Keratinocyte (primary cell): ENCODE results near the gene HBD. TPM values are rescaled to one million over a fixed set of nuclear protein-coding genes. Genes with fewer than 3 reads are reported as not detected.

Experiments used
- DNase-seq: peaks from one replicate; pipeline ENCODE4 v3.0.0-alpha.2; 2011; ENCODE audit warnings: low read depth, missing footprints, low spot score
- FAIRE-seq: peaks from 2 replicates; lab custom pipeline; 2011; peaks lifted over from hg19 to GRCh38; lab: Jason Lieb, UNC
- H2AFZ ChIP-seq: 2 replicates; pipeline ENCODE4 v1.6.0; 2012; ENCODE audit warnings: low read length, control low read depth, inconsistent platforms; ENCODE audit not compliant: control insufficient read depth
- H3K27ac ChIP-seq: 2 replicates; pipeline ENCODE4 v1.5.1; 2011; ENCODE audit warnings: low read length; ENCODE audit not compliant: control insufficient read depth, insufficient read depth
- H3K27me3 ChIP-seq: 3 replicates; pipeline ENCODE4 v1.6.0; 2011; ENCODE audit warnings: low read length; ENCODE audit not compliant: control insufficient read depth, insufficient read depth; ENCODE audit errors: extremely low read depth
- H3K36me3 ChIP-seq, 2 experiments: 2 replicates in 1 of 2; 3 replicates in 1 of 2; pipeline ENCODE4 v1.5.1; 2011; ENCODE audit warnings: low read length in 2 of 2, mild to moderate bottlenecking in 1 of 2; ENCODE audit not compliant: control insufficient read depth in 2 of 2, insufficient read depth in 2 of 2; ENCODE audit errors: extremely low read depth in 1 of 2
- H3K4me1 ChIP-seq: 3 replicates; pipeline ENCODE4 v1.5.1; 2011; ENCODE audit warnings: low read length; ENCODE audit not compliant: control insufficient read depth, insufficient read depth; ENCODE audit errors: extremely low read depth
- H3K4me2 ChIP-seq: 3 replicates; pipeline ENCODE4 v1.6.0; 2011; ENCODE audit warnings: low read depth, low read length; ENCODE audit not compliant: control insufficient read depth, insufficient read depth; ENCODE audit errors: extremely low read depth
- H3K4me3 ChIP-seq, 3 experiments: fragments of 200-600 bp in 1 of 3; sonication (generic) in 1 of 3; 2 replicates in 2 of 3; 3 replicates in 1 of 3; pipeline ENCODE4 v1.5.1; 2011 to 2016; ENCODE audit warnings: low read length in 3 of 3, mild to moderate bottlenecking in 3 of 3, control low read depth in 2 of 3, inconsistent platforms in 1 of 3, low read depth in 1 of 3, mixed read lengths in 1 of 3, mixed run types in 1 of 3, moderate library complexity in 1 of 3; ENCODE audit not compliant: control insufficient read depth in 2 of 3, insufficient read depth in 2 of 3; ENCODE audit errors: extremely low read depth in 1 of 3
- H3K79me2 ChIP-seq: 2 replicates; pipeline ENCODE4 v1.6.0; 2012; ENCODE audit warnings: low read length; ENCODE audit not compliant: control insufficient read depth, insufficient read depth
- H3K9ac ChIP-seq: 3 replicates; pipeline ENCODE4 v1.6.0; 2011; ENCODE audit warnings: low read length; ENCODE audit not compliant: control insufficient read depth, insufficient read depth; ENCODE audit errors: extremely low read depth
- H3K9me1 ChIP-seq: 3 replicates; pipeline ENCODE4 v1.6.0; 2011; ENCODE audit warnings: low read length; ENCODE audit not compliant: control insufficient read depth, insufficient read depth; ENCODE audit errors: extremely low read depth
- H3K9me3 ChIP-seq: 2 replicates; pipeline ENCODE4 v1.5.1; 2012; ENCODE audit warnings: low read depth, low read length; ENCODE audit not compliant: control insufficient read depth
- H4K20me1 ChIP-seq: 3 replicates; pipeline ENCODE4 v1.6.0; 2011; ENCODE audit warnings: low read length; ENCODE audit not compliant: control insufficient read depth, insufficient read depth; ENCODE audit errors: extremely low read depth
- CTCF ChIP-seq, 3 experiments: IDR thresholded peaks in 1 of 3; conservative IDR thresholded peaks in 1 of 3; optimal IDR thresholded peaks in 1 of 3; 2 replicates in 2 of 3; 3 replicates in 1 of 3; pipeline versions ENCODE3 to v1.5.1; 2011; ENCODE audit warnings: low read length in 3 of 3, mild to moderate bottlenecking in 3 of 3, moderate library complexity in 2 of 3, control low read depth in 1 of 3, inconsistent platforms in 1 of 3; ENCODE audit not compliant: insufficient read depth in 2 of 3; ENCODE audit errors: extremely low read depth in 1 of 3
- EZH2 ChIP-seq: IDR thresholded peaks from one replicate; pipeline ENCODE4 v1.6.1; 2012; ENCODE audit warnings: inconsistent platforms, mild to moderate bottlenecking, low read length, moderate library complexity
- dilution Hi-C: fragments of 300-500 bp; cut with MboI; formaldehyde crosslinking; loops from one replicate; pipeline ENCODE4 v1.7.0; 2020; ENCODE audit warnings: low sequenced_read_pairs; ENCODE audit not compliant: extremely low pct_ligation_motif_present
- polyA plus RNA-seq, 5 experiments: library from polyadenylated mRNA; depleted of rRNA in 3 of 5; stranded (reverse) in 3 of 5; stranded (forward) in 1 of 5; unstranded in 1 of 5; fragments of >200 nt; gene quantifications; 1 replicate in 1 of 5; 2 replicates in 3 of 5; 3 replicates in 1 of 5; pipeline versions ENCODE4 v1.2.1 to v1.2.3, GENCODE V29; 2011 to 2012; ENCODE audit warnings: missing spikeins in 2 of 5, low read depth in 1 of 5, low replicate concordance in 1 of 5

Gene HBD
- polyA plus RNA-seq, 1 donor (not counting 4 experiments of a cell fraction or from before 2014, with no cell fraction given): not detected

GRCh38 chr11:5224538-5225479 is 9.5 kb downstream of the HBD start:
- Histone ChIP-seq H3K36me3 (no peaks in the 10 kb centered on the region), H3K9me1 (no peaks in the 10 kb centered on the region), H3K4me2 (no peak overlapping the region), H3K27me3 (no peaks in the 10 kb centered on the region), H3K27ac (no peak overlapping the region), H3K79me2 (no peaks in the 10 kb centered on the region), H3K9ac (no peak overlapping the region), H2AFZ (no peak overlapping the region), H4K20me1 (no peaks in the 10 kb centered on the region), H3K4me3 (no peak overlapping the region), H3K9me3 (no peaks in the 10 kb centered on the region), H3K4me1 (no peaks in the 10 kb centered on the region)
- DNase-seq: no peak
- TF ChIP-seq EZH2 (no peak), CTCF (optimal IDR thresholded peaks at IDR 0.05 in 1 of 3, IDR thresholded peaks at IDR 0.05 in 1 of 3, conservative IDR thresholded peaks at IDR 0.05 in 1 of 3; ENCODE audit: extremely low read depth in 1 of 3, insufficient read depth in 2 of 3, low read length in 3 of 3) (no peak)
- dilution Hi-C loops: no loop called here
- FAIRE-seq: no peak

- Histone ChIP-seq H3K27ac (no peak overlapping the region), H3K9me1 (no peaks in the 10 kb centered on the region), H3K4me3 (no peak overlapping the region), H4K20me1 (no peaks in the 10 kb centered on the region), H3K4me1 (no peaks in the 10 kb centered on the region), H3K9ac (no peak overlapping the region), H3K79me2 (no peaks in the 10 kb centered on the region), H2AFZ (no peak overlapping the region), H3K36me3 (no peaks in the 10 kb centered on the region), H3K4me2 (no peak overlapping the region), H3K27me3 (no peaks in the 10 kb centered on the region), H3K9me3 (no peaks in the 10 kb centered on the region)
- no peak for TF ChIP-seq EZH2
- no peak for TF ChIP-seq CTCF (optimal IDR thresholded peaks at IDR 0.05 in 1 of 3, IDR thresholded peaks at IDR 0.05 in 1 of 3, conservative IDR thresholded peaks at IDR 0.05 in 1 of 3; ENCODE audit: extremely low read depth in 1 of 3, insufficient read depth in 2 of 3, low read length in 3 of 3)
- DNase-seq: no peak
- dilution Hi-C loops: no loop called here
- FAIRE-seq: no peak
Measured at GRCh38 chr11:5223686-5224085, 10.6 kb downstream of the HBD start.
